GM12873 (cell line): ENCODE measurements around the gene MX2.

Source experiments
- CTCF ChIP-seq: IDR thresholded peaks from 2 replicates; pipeline ENCODE4 v1.5.1; 2012; ENCODE audit warnings: low read depth, mild to moderate bottlenecking, moderate library complexity, low read length, control low read depth; ENCODE audit not compliant: insufficient read depth; ENCODE audit errors: missing control alignments

The MX2 gene

GRCh38 chr21:41345356-41345755 lies 16.5 kb upstream of the MX2 start:
- TF ChIP-seq CTCF: no peak

GRCh38 chr21:41345934-41346685 lies 15.7 kb upstream of the MX2 start:
- no peak for TF ChIP-seq CTCF

- TF ChIP-seq CTCF: no peak
These were observed 15.1 kb upstream of the MX2 start for GRCh38 chr21:41346758-41347157.

GRCh38 chr21:41348434-41348833 lies 13.4 kb upstream of the MX2 start:
- no peak for TF ChIP-seq CTCF

GRCh38 chr21:41349126-41349525 lies 12.7 kb upstream of the MX2 start:
- TF ChIP-seq CTCF: no peak

GRCh38 chr21:41349619-41350390 lies 12.0 kb upstream of the MX2 start:
- TF ChIP-seq CTCF: no peak

- TF ChIP-seq CTCF: no peak
These were observed 11.2 kb upstream of the MX2 start for GRCh38 chr21:41350436-41351155.
